SKM-1 treated with dmso at 0.1 percent for 144 hours (cell line): Measurements from ENCODE around the gene MYL4.
A peak's percentile ranks its signal among the peaks of the same experiment; 100 is the strongest.
"Not testable (repeated sequence)": the region's sequence is repeated elsewhere in the genome, so short reads cannot be mapped to it uniquely, and the experiment has no call there.

ENCODE experiments used
- DNase-seq: peaks from one replicate; lab custom pipeline; 2025; ENCODE audit not compliant: unreplicated experiment; lab: John Stamatoyannopoulos, UW

The MYL4 gene

GRCh38 chr17:47219621-47220475 is 10.7 kb downstream of the MYL4 start:
- no peak for DNase-seq

GRCh38 chr17:47220531-47220999 is 11.4 kb downstream of the MYL4 start:
- no peak for DNase-seq

GRCh38 chr17:47221154-47221553 is 12.0 kb downstream of the MYL4 start:
- DNase-seq, result no peak

GRCh38 chr17:47222047-47222446 is 12.9 kb downstream of the MYL4 start:
- no peak for DNase-seq

GRCh38 chr17:47223007-47223406 is 13.9 kb downstream of the MYL4 start:
- DNase-seq, result no peak

GRCh38 chr17:47223460-47223859 is 14.3 kb downstream of the MYL4 start:
- no peak for DNase-seq

GRCh38 chr17:47224077-47224476 is 14.9 kb downstream of the MYL4 start:
- not testable (repeated sequence) for DNase-seq

- no peak for DNase-seq
Observed at GRCh38 chr17:47224966-47225365, 15.8 kb downstream of the MYL4 start.

- no peak for DNase-seq
Observed at GRCh38 chr17:47225436-47225858, 16.3 kb downstream of the MYL4 start.

GRCh38 chr17:47225911-47226688 is 17.0 kb downstream of the MYL4 start:
- no peak for DNase-seq

- no peak for DNase-seq
Observed at GRCh38 chr17:47227862-47228261, 18.7 kb downstream of the MYL4 start.

- peak; percentile 88 for DNase-seq
Observed at GRCh38 chr17:47229535-47230443, 20.6 kb downstream of the MYL4 start.

- DNase-seq, result no peak
Observed at GRCh38 chr17:47230864-47231263, 21.7 kb downstream of the MYL4 start.

- DNase-seq, result no peak
Observed at GRCh38 chr17:47231334-47231733, 22.2 kb downstream of the MYL4 start.

- DNase-seq, result no peak
Observed at GRCh38 chr17:47231866-47232265, 22.7 kb downstream of the MYL4 start.

GRCh38 chr17:47232465-47232864 is 23.3 kb downstream of the MYL4 start:
- no peak for DNase-seq

GRCh38 chr17:47235506-47235905 is 26.4 kb downstream of the MYL4 start:
- no peak for DNase-seq

- DNase-seq, result no peak
Observed at GRCh38 chr17:47235923-47236322, 26.8 kb downstream of the MYL4 start.

GRCh38 chr17:47237841-47238240 is 28.7 kb downstream of the MYL4 start:
- no peak for DNase-seq

- DNase-seq, result no peak
Observed at GRCh38 chr17:47238321-47239010, 29.3 kb downstream of the MYL4 start.

GRCh38 chr17:47239619-47239966 is 30.4 kb downstream of the MYL4 start:
- no peak for DNase-seq
